Osteocyte (in vitro differentiated cells): ENCODE measurements around the gene SPTBN4. TPM values are rescaled to one million over a fixed set of nuclear protein-coding genes. Genes with fewer than 3 reads are reported as not detected.

Experiments
- DNase-seq: peaks from one replicate; pipeline ENCODE4 v3.0.0; 2021; ENCODE audit warnings: mixed read lengths; ENCODE audit not compliant: unreplicated experiment; ENCODE audit errors: extremely low spot score
- H3K27ac Mint-ChIP-seq: one replicate; pipeline ENCODE4 v1.8.0; 2021; ENCODE audit warnings: mild to moderate bottlenecking, mixed read lengths; ENCODE audit not compliant: unreplicated experiment
- H3K27me3 Mint-ChIP-seq: one replicate; pipeline ENCODE4 v1.8.0; 2021; ENCODE audit warnings: mixed read lengths; ENCODE audit not compliant: unreplicated experiment
- H3K36me3 Mint-ChIP-seq: one replicate; pipeline ENCODE4 v1.8.0; 2021; ENCODE audit warnings: mixed read lengths; ENCODE audit not compliant: unreplicated experiment
- H3K4me1 Mint-ChIP-seq: one replicate; pipeline ENCODE4 v1.8.0; 2021; ENCODE audit warnings: mixed read lengths; ENCODE audit not compliant: unreplicated experiment
- H3K4me3 Mint-ChIP-seq: one replicate; pipeline ENCODE4 v1.8.0; 2021; ENCODE audit warnings: mild to moderate bottlenecking, moderate library complexity, mixed read lengths; ENCODE audit not compliant: unreplicated experiment
- H3K9me3 Mint-ChIP-seq: one replicate; pipeline ENCODE4 v1.8.0; 2021; ENCODE audit warnings: mixed read lengths; ENCODE audit not compliant: unreplicated experiment
- total RNA-seq: library from RNA; stranded (reverse); gene quantifications from 2 replicates; pipeline ENCODE4 v1.2.1, GENCODE V29; 2021
- TF ChIP-seq, protein P1 (sequence below): fragments of 200-600 bp; sonication (generic); IDR thresholded peaks from 2 replicates; pipeline ENCODE4 v1.5.0; 2021; ENCODE audit warnings: antibody characterized with exemption, mild to moderate bottlenecking, moderate library complexity

The SPTBN4 gene
- total RNA-seq, 1 donor from 2014 or later = 0.48 TPM

GRCh38 chr19:40443131-40443999 is 23.4 kb upstream of the SPTBN4 start:
- Mint-ChIP-seq H3K4me1 (peaks cover 27% of the 10 kb centered on the region), H3K27me3 (no peaks in the 10 kb centered on the region)
- TF ChIP-seq, protein P1, sequence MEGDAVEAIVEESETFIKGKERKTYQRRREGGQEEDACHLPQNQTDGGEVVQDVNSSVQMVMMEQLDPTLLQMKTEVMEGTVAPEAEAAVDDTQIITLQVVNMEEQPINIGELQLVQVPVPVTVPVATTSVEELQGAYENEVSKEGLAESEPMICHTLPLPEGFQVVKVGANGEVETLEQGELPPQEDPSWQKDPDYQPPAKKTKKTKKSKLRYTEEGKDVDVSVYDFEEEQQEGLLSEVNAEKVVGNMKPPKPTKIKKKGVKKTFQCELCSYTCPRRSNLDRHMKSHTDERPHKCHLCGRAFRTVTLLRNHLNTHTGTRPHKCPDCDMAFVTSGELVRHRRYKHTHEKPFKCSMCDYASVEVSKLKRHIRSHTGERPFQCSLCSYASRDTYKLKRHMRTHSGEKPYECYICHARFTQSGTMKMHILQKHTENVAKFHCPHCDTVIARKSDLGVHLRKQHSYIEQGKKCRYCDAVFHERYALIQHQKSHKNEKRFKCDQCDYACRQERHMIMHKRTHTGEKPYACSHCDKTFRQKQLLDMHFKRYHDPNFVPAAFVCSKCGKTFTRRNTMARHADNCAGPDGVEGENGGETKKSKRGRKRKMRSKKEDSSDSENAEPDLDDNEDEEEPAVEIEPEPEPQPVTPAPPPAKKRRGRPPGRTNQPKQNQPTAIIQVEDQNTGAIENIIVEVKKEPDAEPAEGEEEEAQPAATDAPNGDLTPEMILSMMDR = no peak

GRCh38 chr19:40444000-40444824 is 22.6 kb upstream of the SPTBN4 start, which contains the start of gene SERTAD3:
TSS of gene SERTAD3 (minus strand) at chr19:40444335. CDS start at chr19:40442080, 2,255 bp downstream.
- H3K27ac Mint-ChIP-seq = peak within 1 kb of the TSS; percentile 99
- H3K4me3 Mint-ChIP-seq = peak within 1 kb of the TSS; percentile 100
- TF ChIP-seq, protein P1 = no peak
- H3K27me3 Mint-ChIP-seq = no peaks in the 10 kb centered on the region
- H3K36me3 Mint-ChIP-seq = peaks cover 8% of the 10 kb centered on the region
- no peaks in the 10 kb centered on the region for H3K9me3 Mint-ChIP-seq
- peaks cover 27% of the 10 kb centered on the region for H3K4me1 Mint-ChIP-seq
- peak; percentile 99 for DNase-seq

More at GRCh38 chr19:40443131-40443999, 23.4 kb upstream of the SPTBN4 start:
- peak; percentile 99 for DNase-seq
- Mint-ChIP-seq H3K9me3 (no peaks in the 10 kb centered on the region), H3K27ac (peak overlapping the region; percentile 99), H3K4me3 (peak overlapping the region; percentile 100), H3K36me3 (peaks cover 8% of the 10 kb centered on the region)

DNA sequence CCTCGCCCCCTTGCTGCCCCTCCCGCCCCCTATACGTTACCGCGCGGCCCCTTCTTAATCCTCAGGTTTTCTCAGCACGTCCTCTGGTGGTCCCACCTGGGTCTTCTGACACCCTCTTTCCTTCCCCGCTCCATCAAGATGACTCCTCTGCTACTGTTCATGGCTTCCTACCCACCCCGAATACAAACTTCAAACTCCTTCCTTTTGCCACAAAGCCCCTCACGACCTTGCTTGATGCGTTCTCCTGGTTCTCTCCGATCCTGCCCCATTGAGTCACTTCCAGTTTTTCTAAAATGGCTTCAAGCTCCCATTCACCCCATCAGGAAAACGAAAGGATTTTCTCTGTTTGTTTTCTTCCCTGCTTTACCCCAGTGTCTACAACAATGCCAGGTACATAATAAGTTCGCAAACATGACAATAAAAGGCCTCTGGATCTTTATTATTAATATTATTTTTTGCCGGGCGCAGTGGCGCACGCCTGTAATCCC is 21.9 kb upstream of the SPTBN4 start:
- TF ChIP-seq, protein P1 = peak; percentile 34
- peaks cover 12% of the 10 kb centered on the region for H3K36me3 Mint-ChIP-seq
- no peak for DNase-seq
- H3K27ac Mint-ChIP-seq = peak overlapping the region; percentile 94
- H3K4me1 Mint-ChIP-seq = peaks cover 27% of the 10 kb centered on the region
- H3K9me3 Mint-ChIP-seq = no peaks in the 10 kb centered on the region
- no peaks in the 10 kb centered on the region for H3K27me3 Mint-ChIP-seq
- H3K4me3 Mint-ChIP-seq = peak overlapping the region; percentile 100

GRCh38 chr19:40445780-40446262 is 21.0 kb upstream of the SPTBN4 start:
- Mint-ChIP-seq H3K4me1 (peaks cover 27% of the 10 kb centered on the region), H3K36me3 (peaks cover 7% of the 10 kb centered on the region), H3K27me3 (no peaks in the 10 kb centered on the region), H3K4me3 (peak overlapping the region; percentile 15), H3K27ac (peak overlapping the region; percentile 94), H3K9me3 (no peaks in the 10 kb centered on the region)
- TF ChIP-seq, protein P1 = no peak
- no peak for DNase-seq
